A549 treated with ZK216348 at 1 μM for 4 hours (cell line): Measurements from ENCODE around the gene HIVEP3. TPM values are rescaled to one million over a fixed set of nuclear protein-coding genes. Genes with fewer than 3 reads are reported as not detected.

Source experiments
- total RNA-seq: library from RNA; stranded (reverse); fragments of 200-300 nt; extraction: Qiagen RNA extraction; gene quantifications from 5 replicates; pipeline ENCODE4 v1.2.3, GENCODE V29; 2022; ENCODE audit warnings: low read depth

HIVEP3 gene
- total RNA-seq = 2.0 to 3.4 TPM (median 3.0 TPM) in 5 replicates

DNA sequence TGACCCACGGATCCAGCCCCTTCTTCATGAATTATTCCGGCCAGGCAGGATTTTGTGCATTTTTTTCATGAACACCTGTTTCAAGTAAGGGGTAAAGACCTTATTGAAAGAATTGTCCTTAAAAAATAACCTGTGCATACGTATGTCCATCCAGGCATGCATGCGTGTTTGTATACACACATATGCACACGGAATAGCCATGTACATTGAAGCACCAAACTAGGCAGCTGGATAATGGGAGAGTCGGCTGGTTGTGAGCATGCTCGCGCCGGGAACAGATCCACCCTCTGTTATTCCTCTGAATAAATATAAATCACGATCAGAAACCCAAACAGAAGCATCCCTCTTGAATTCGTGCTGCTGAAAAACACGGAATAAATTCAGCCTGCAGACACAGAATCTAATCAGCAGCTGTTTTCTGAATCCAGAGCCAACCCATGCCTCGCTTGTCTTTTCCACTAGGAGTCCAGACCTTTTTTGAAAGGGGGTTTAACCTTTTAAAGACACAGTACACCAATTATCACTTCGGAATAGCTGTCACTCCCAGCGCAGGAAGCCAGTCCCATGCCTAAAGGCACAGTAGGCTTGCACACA, at the start of gene HIVEP3:
TSS of gene HIVEP3 (minus strand) at position 473 of the 594 bp plus-strand sequence.

DNA sequence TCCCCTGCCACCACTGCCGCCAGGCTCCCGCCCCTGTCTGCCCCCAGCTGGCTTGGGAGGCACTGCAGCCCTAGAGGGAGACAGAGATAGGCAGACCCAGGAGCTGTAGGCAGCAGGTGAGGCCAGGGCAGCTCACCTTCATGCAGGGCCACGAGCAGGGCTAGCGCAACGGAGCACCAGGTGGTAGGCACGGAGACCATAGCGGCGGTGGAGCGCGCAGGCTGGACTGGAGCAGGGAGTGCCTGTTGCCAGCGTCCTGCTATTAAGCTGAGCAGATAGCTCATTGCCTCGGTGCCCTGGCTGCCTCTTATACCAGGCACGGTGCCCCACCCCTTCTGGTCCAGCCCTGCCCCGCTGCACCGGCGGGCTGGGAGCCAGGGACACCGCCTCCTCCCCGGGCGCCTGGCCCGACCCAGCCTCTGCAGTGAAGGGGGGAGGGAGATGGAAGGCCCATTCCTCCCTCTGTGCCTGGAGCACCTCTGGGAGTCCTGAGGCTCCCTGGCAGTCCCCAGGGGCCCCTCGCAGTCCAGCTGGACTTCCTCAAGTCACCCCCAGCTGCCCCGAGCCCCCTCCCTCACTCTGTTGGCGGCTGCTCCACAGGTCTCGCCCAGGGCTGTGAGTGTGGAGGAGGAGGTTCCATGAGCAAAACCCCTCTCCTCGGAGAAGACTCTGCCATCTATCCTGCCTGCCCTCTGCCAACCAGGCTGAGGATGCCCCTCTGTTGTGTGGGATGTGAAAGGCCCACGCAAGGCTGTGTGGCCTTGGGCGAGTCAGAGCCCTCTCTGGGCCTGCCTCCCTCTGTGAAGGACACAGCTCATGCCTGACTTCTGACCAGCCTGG, 434.1 kb downstream of the HIVEP3 start, which contains the start of gene EDN2:
TSS of gene EDN2 (minus strand) at position 282 of the 840 bp plus-strand sequence. CDS start at position 200, 82 bp downstream.

Other genes starting within 250 kb of the HIVEP3 start
- gene GUCA2B, start 234.5 kb upstream of the HIVEP3 start, total RNA-seq = 0.42 TPM in 1 of 5 replicates, not detected in the others
- gene GUCA2A, start 245.8 kb upstream of the HIVEP3 start, total RNA-seq = not detected in 5 replicates